Mucosa of stomach (tissue), 1 donor: Measurements from ENCODE around the gene CFAP90.

Experiments used
- H3K27me3 ChIP-seq: one replicate; pipeline ENCODE4 v1.7.0; 2013; ENCODE audit warnings: mild to moderate bottlenecking, low read length; ENCODE audit not compliant: control insufficient read depth, insufficient read depth
- H3K36me3 ChIP-seq: one replicate; pipeline ENCODE4 v1.7.0; 2013; ENCODE audit warnings: low read length; ENCODE audit not compliant: control insufficient read depth, insufficient read depth
- H3K4me1 ChIP-seq: one replicate; pipeline ENCODE4 v1.7.0; 2013; ENCODE audit warnings: mild to moderate bottlenecking, low read length; ENCODE audit not compliant: control insufficient read depth, insufficient read depth
- H3K4me3 ChIP-seq: one replicate; pipeline ENCODE4 v1.7.0; 2013; ENCODE audit warnings: low read length
- H3K9ac ChIP-seq: one replicate; pipeline ENCODE4 v1.7.0; 2013; ENCODE audit warnings: mild to moderate bottlenecking, low read length, moderate library complexity
- H3K9me3 ChIP-seq: one replicate; pipeline ENCODE4 v1.7.0; 2013; ENCODE audit warnings: mild to moderate bottlenecking, low read length, moderate library complexity; ENCODE audit not compliant: control insufficient read depth
- donor health status: Pancreatic carcinoma.

The CFAP90 gene

GRCh38 chr5:7857926-7858632 is 7.1 kb upstream of the CFAP90 start:
- Histone ChIP-seq H3K4me1 (no peaks in the 10 kb centered on the region), H3K9me3 (no peaks in the 10 kb centered on the region), H3K9ac (no peak overlapping the region), H3K36me3 (no peaks in the 10 kb centered on the region), H3K27me3 (no peaks in the 10 kb centered on the region), H3K4me3 (no peak overlapping the region)

GRCh38 chr5:7857361-7857760 is 6.4 kb upstream of the CFAP90 start:
- H3K36me3 ChIP-seq: no peaks in the 10 kb centered on the region

GRCh38 chr5:7856855-7857254 is 5.9 kb upstream of the CFAP90 start:
- no peak overlapping the region for H3K4me3 ChIP-seq

More at GRCh38 chr5:7857361-7857760, 6.4 kb upstream of the CFAP90 start:
- Histone ChIP-seq H3K9ac (no peak overlapping the region), H3K4me3 (no peak overlapping the region), H3K9me3 (no peaks in the 10 kb centered on the region), H3K4me1 (no peaks in the 10 kb centered on the region), H3K27me3 (no peaks in the 10 kb centered on the region)

GRCh38 chr5:7855611-7856010 is 4.7 kb upstream of the CFAP90 start:
- no peak overlapping the region for H3K9ac ChIP-seq
- H3K36me3 ChIP-seq: no peaks in the 10 kb centered on the region
- no peaks in the 10 kb centered on the region for H3K9me3 ChIP-seq
- peaks cover 11% of the 10 kb centered on the region for H3K4me1 ChIP-seq
- no peak overlapping the region for H3K4me3 ChIP-seq
- H3K27me3 ChIP-seq: peaks cover 5% of the 10 kb centered on the region

More at GRCh38 chr5:7856855-7857254, 5.9 kb upstream of the CFAP90 start:
- no peak overlapping the region for H3K9ac ChIP-seq
- no peaks in the 10 kb centered on the region for H3K9me3 ChIP-seq
- H3K36me3 ChIP-seq: no peaks in the 10 kb centered on the region
- peaks cover 2% of the 10 kb centered on the region for H3K4me1 ChIP-seq
- no peaks in the 10 kb centered on the region for H3K27me3 ChIP-seq

- H3K27me3 ChIP-seq: peaks cover 22% of the 10 kb centered on the region
- no peaks in the 10 kb centered on the region for H3K36me3 ChIP-seq
- no peak overlapping the region for H3K4me3 ChIP-seq
- H3K4me1 ChIP-seq: peaks cover 19% of the 10 kb centered on the region
- H3K9me3 ChIP-seq: no peaks in the 10 kb centered on the region
- no peak overlapping the region for H3K9ac ChIP-seq
Observed at GRCh38 chr5:7852988-7853387, 2.1 kb upstream of the CFAP90 start.

- H3K4me3 ChIP-seq: no peak overlapping the region
- H3K27me3 ChIP-seq: peaks cover 22% of the 10 kb centered on the region
- no peak overlapping the region for H3K9ac ChIP-seq
- H3K9me3 ChIP-seq: no peaks in the 10 kb centered on the region
- no peaks in the 10 kb centered on the region for H3K36me3 ChIP-seq
- peaks cover 19% of the 10 kb centered on the region for H3K4me1 ChIP-seq
Observed at GRCh38 chr5:7852542-7852941, 1.6 kb upstream of the CFAP90 start.

GRCh38 chr5:7851617-7852289 is 820 bp upstream of the CFAP90 start:
- no peaks in the 10 kb centered on the region for H3K36me3 ChIP-seq
- H3K9ac ChIP-seq: no peak overlapping the region
- peaks cover 19% of the 10 kb centered on the region for H3K4me1 ChIP-seq
- H3K27me3 ChIP-seq: peaks cover 22% of the 10 kb centered on the region
- no peak overlapping the region for H3K4me3 ChIP-seq
- H3K9me3 ChIP-seq: no peaks in the 10 kb centered on the region

- no peak overlapping the region for H3K4me3 ChIP-seq
- no peak overlapping the region for H3K9ac ChIP-seq
- no peaks in the 10 kb centered on the region for H3K36me3 ChIP-seq
- H3K4me1 ChIP-seq: peaks cover 19% of the 10 kb centered on the region
- no peaks in the 10 kb centered on the region for H3K9me3 ChIP-seq
- H3K27me3 ChIP-seq: peaks cover 22% of the 10 kb centered on the region
Observed at GRCh38 chr5:7851240-7851592, 283 bp upstream of the CFAP90 start.

GRCh38 chr5:7849681-7850394 is 1.1 kb downstream of the CFAP90 start:
- no peak overlapping the region for H3K4me3 ChIP-seq
- peaks cover 19% of the 10 kb centered on the region for H3K4me1 ChIP-seq
- no peaks in the 10 kb centered on the region for H3K9me3 ChIP-seq
- no peaks in the 10 kb centered on the region for H3K36me3 ChIP-seq
- peak overlapping the region; percentile 34 for H3K9ac ChIP-seq
- peaks cover 22% of the 10 kb centered on the region for H3K27me3 ChIP-seq

GRCh38 chr5:7848296-7848695 is 2.6 kb downstream of the CFAP90 start:
- Histone ChIP-seq H3K27me3 (peaks cover 22% of the 10 kb centered on the region), H3K4me1 (peaks cover 19% of the 10 kb centered on the region), H3K9me3 (no peaks in the 10 kb centered on the region), H3K4me3 (no peak overlapping the region), H3K36me3 (no peaks in the 10 kb centered on the region), H3K9ac (no peak overlapping the region)

GRCh38 chr5:7846327-7846726 is 4.6 kb downstream of the CFAP90 start:
- no peaks in the 10 kb centered on the region for H3K9me3 ChIP-seq
- H3K27me3 ChIP-seq: peaks cover 20% of the 10 kb centered on the region
- no peaks in the 10 kb centered on the region for H3K36me3 ChIP-seq
- H3K9ac ChIP-seq: no peak overlapping the region
- peaks cover 12% of the 10 kb centered on the region for H3K4me1 ChIP-seq
- H3K4me3 ChIP-seq: no peak overlapping the region

- Histone ChIP-seq H3K36me3 (no peaks in the 10 kb centered on the region), H3K4me1 (peaks cover 8% of the 10 kb centered on the region), H3K9me3 (no peaks in the 10 kb centered on the region), H3K4me3 (no peak overlapping the region), H3K27me3 (peaks cover 16% of the 10 kb centered on the region), H3K9ac (no peak overlapping the region)
Observed at GRCh38 chr5:7845557-7845956, 5.4 kb downstream of the CFAP90 start.
